ENCODE results near the gene DNER.

Gene DNER

GRCh38 chr2:229431327-229431954, 282.9 kb downstream of the DNER start:
- no peak for DNase-seq

- DNase-seq, result peak; percentile 52
These were observed 284.8 kb downstream of the DNER start for GRCh38 chr2:229429589-229429988.

- DNase-seq, result no peak
These were observed 287.9 kb downstream of the DNER start for GRCh38 chr2:229426464-229426863.

GRCh38 chr2:229425598-229425997, 288.8 kb downstream of the DNER start:
- DNase-seq, result no peak

GRCh38 chr2:229422063-229422462, 292.3 kb downstream of the DNER start:
- no peak for DNase-seq

- DNase-seq, result no peak
These were observed 295.2 kb downstream of the DNER start for GRCh38 chr2:229419158-229419557.

- no peak for DNase-seq
These were observed 296.4 kb downstream of the DNER start for GRCh38 chr2:229417916-229418315.

- peak; percentile 23 for DNase-seq
These were observed 297.2 kb downstream of the DNER start for GRCh38 chr2:229417176-229417575.

- DNase-seq, result peak; percentile 59
These were observed 298.1 kb downstream of the DNER start for GRCh38 chr2:229416116-229416694.

- no peak for DNase-seq
These were observed 299.7 kb downstream of the DNER start for GRCh38 chr2:229414631-229415030.

- no peak for DNase-seq
These were observed 301.7 kb downstream of the DNER start for GRCh38 chr2:229412686-229413085.

GRCh38 chr2:229410946-229411345, 303.4 kb downstream of the DNER start:
- no peak for DNase-seq

- peak; percentile 75 for DNase-seq
These were observed 304.1 kb downstream of the DNER start for GRCh38 chr2:229410264-229410663.

- DNase-seq, result peak; percentile 26
These were observed 304.6 kb downstream of the DNER start for GRCh38 chr2:229409751-229410181.

GRCh38 chr2:229408962-229409361, 305.4 kb downstream of the DNER start:
- no peak for DNase-seq

GRCh38 chr2:229408356-229408755, 306.0 kb downstream of the DNER start:
- DNase-seq, result peak; percentile 29

GRCh38 chr2:229407170-229407569, 307.2 kb downstream of the DNER start:
- peak; percentile 26 for DNase-seq

GRCh38 chr2:229405796-229406195, 308.6 kb downstream of the DNER start:
- DNase-seq, result no peak

GRCh38 chr2:229403296-229403695, 311.1 kb downstream of the DNER start:
- no peak for DNase-seq

- no peak for DNase-seq
These were observed 313.0 kb downstream of the DNER start for GRCh38 chr2:229401171-229401865.

- no peak for DNase-seq
These were observed 320.4 kb downstream of the DNER start for GRCh38 chr2:229393926-229394325.

GRCh38 chr2:229392196-229392595, 322.2 kb downstream of the DNER start:
- DNase-seq, result no peak

GRCh38 chr2:229388731-229389130, 325.6 kb downstream of the DNER start:
- DNase-seq, result no peak

- peak; percentile 56 for DNase-seq
These were observed 326.5 kb downstream of the DNER start for GRCh38 chr2:229387866-229388265.

Data from right hindlimb (tissue), 1 donor.